ENCODE measurements around the gene LHFPL3.

DNA sequence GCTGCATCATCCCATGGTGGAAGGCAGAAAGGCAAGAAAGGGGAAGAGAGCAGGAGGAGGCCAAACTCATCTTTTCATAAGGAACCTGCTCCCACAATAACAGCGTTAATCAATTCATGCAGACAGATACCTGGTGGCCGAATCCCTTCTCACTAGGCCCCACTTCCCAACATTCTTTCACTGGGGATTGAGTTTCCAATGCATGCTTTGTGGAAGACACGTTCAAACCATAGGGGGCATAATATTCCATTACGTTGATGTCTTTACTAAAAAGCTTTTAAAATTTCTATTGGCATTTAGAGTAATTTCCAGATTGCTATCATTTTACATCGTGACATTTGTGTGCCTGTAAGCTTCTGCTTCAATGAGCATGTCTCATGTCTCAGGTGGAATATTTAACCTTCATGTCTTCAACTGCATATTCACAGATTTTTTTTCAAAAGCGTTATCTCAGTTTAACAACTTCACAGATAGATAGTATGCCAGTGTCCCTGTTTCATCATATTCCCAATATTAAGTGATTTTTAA is 88.5 kb downstream of the LHFPL3 start:
- peak; percentile 73 for TF ChIP-seq EP300 (conservative IDR thresholded peaks at IDR 0.05; ENCODE audit: poor library complexity, severe bottlenecking)
- TF ChIP-seq, protein P1, sequence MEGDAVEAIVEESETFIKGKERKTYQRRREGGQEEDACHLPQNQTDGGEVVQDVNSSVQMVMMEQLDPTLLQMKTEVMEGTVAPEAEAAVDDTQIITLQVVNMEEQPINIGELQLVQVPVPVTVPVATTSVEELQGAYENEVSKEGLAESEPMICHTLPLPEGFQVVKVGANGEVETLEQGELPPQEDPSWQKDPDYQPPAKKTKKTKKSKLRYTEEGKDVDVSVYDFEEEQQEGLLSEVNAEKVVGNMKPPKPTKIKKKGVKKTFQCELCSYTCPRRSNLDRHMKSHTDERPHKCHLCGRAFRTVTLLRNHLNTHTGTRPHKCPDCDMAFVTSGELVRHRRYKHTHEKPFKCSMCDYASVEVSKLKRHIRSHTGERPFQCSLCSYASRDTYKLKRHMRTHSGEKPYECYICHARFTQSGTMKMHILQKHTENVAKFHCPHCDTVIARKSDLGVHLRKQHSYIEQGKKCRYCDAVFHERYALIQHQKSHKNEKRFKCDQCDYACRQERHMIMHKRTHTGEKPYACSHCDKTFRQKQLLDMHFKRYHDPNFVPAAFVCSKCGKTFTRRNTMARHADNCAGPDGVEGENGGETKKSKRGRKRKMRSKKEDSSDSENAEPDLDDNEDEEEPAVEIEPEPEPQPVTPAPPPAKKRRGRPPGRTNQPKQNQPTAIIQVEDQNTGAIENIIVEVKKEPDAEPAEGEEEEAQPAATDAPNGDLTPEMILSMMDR (IDR thresholded peaks at IDR 0.05; ENCODE audit: poor library complexity, severe bottlenecking): peak; percentile 50
- no peak for TF ChIP-seq EZH2 (IDR thresholded peaks at IDR 0.05; ENCODE audit: borderline replicate concordance, insufficient read depth, low read length, poor library complexity, severe bottlenecking)
- peak; percentile 74 for TF ChIP-seq POLR2AphosphoS5 (IDR thresholded peaks at IDR 0.05)
- TF ChIP-seq, protein P2, sequence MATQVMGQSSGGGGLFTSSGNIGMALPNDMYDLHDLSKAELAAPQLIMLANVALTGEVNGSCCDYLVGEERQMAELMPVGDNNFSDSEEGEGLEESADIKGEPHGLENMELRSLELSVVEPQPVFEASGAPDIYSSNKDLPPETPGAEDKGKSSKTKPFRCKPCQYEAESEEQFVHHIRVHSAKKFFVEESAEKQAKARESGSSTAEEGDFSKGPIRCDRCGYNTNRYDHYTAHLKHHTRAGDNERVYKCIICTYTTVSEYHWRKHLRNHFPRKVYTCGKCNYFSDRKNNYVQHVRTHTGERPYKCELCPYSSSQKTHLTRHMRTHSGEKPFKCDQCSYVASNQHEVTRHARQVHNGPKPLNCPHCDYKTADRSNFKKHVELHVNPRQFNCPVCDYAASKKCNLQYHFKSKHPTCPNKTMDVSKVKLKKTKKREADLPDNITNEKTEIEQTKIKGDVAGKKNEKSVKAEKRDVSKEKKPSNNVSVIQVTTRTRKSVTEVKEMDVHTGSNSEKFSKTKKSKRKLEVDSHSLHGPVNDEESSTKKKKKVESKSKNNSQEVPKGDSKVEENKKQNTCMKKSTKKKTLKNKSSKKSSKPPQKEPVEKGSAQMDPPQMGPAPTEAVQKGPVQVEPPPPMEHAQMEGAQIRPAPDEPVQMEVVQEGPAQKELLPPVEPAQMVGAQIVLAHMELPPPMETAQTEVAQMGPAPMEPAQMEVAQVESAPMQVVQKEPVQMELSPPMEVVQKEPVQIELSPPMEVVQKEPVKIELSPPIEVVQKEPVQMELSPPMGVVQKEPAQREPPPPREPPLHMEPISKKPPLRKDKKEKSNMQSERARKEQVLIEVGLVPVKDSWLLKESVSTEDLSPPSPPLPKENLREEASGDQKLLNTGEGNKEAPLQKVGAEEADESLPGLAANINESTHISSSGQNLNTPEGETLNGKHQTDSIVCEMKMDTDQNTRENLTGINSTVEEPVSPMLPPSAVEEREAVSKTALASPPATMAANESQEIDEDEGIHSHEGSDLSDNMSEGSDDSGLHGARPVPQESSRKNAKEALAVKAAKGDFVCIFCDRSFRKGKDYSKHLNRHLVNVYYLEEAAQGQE (IDR thresholded peaks at IDR 0.05; ENCODE audit: borderline replicate concordance): peak; percentile 82
- TF ChIP-seq MXI1 (conservative IDR thresholded peaks at IDR 0.05; ENCODE audit: poor library complexity, severe bottlenecking): no peak
